ENCODE measurements around the gene RHOBTB1.
"Not testable (repeated sequence)": the region's sequence is repeated elsewhere in the genome, so short reads cannot be mapped to it uniquely, and the experiment has no call there.

RHOBTB1 gene

DNA sequence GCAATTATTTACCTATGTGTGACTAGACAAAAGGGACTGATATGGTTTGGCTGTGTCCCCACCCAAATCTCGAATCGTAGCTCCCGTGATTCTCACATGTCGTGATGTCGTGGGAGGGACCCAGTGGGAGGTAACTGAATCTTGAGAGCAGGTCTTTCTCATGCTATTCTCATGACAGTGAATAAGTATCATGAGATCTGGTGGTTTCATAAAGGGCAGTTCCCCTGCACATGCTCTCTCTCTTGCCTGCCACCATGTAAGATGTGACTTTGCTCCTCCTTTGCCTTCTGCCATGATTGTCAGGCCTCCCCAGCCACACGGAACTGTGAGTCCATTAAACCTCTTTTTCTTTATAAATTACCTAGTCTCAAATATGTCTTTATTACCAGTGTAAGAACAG, 37.2 kb downstream of the RHOBTB1 start:
- DNase-seq (ENCODE audit: low read depth in 2 of 2), result not testable (repeated sequence)

DNA sequence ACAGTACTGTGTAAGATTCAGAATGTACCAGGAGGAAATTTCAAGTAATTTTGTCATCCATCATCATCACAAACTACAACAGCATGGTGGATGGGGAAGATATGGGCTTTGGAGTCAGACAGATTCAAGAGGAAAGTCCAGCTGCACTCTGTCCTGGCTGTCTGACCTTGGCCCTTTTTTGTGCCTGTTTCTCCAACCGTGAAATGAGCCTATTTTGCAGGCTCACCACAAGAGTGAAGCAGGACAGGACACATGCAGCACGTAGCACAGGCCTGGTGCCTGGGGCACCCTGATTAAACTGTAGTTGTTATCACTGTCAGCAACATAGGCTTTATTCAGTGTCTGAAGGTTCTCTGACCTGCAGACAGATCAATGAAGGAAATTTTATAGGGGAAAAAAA, 37.6 kb downstream of the RHOBTB1 start:
- no peak for DNase-seq (ENCODE audit: low read depth in 2 of 2)

DNA sequence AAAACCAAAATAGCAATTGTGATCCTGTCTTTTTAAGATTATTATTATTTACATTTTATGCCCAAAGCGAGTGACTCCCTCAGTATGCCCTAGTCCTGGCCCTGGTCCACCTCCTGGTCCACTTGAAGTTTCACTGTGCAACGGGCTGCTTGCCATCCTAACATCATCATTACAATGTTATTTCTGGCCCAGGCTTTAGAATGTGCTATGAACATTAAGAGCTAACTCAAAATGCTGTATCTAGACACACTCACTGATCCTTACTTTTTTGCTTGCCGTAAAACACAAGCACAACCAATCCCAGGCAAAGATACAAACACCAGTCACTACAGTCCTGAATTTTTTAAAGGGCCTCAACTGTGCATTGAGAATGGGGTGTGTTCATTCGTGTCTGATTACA, 38.4 kb downstream of the RHOBTB1 start:
- DNase-seq (ENCODE audit: low read depth in 2 of 2), result no peak

DNA sequence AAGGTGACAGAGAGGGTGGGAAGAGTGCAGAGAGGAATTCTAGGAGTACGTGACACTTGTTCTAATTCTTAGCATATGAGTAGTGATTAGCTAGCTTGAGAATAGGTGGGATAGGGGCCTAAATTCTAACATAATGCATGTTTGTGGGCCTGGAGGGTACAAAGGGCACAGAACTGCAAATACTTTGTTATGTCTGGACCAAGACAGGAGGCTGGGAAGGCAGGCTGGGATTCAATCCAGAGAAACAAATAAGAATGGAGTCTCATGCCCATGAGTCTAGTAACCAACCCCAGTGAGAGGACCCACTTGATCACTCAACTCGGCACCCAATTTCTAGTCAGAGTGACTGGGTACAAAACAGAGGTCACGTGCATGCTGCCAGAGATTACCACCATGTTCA, 40.9 kb downstream of the RHOBTB1 start:
- DNase-seq (ENCODE audit: low read depth in 2 of 2), result no peak

DNA sequence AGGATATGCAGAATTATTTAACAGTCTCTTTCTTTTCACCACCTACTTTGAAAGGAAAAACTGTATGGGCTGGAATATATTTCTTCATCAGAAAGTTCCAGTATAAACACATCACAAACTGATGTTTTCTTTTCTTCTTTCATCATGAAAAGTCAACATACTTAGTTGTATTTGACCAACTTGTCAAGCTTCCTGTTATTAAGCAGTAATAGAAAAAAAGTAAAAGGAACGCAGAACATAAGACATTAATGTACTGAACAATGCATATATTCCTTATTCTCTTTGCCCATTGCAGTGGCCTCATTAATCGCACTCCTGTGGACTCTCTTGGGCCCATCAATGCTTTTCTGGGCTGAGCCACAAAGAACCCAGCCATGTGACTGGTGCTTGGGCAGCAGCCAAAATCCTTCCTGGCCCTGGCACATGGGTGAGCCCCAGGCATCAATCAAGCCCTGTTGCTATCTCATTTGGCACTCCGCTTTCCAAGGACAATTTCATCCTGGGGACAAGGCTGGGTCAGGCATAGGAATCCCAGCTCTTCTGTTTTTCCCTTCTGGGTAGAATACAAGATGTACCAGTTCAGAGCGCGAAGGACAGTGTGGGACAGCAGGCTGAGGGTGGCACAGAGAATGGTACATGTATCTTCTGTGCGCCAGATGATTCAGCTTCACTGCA, 42.3 kb downstream of the RHOBTB1 start:
- no peak for DNase-seq (ENCODE audit: low read depth in 2 of 2)

DNA sequence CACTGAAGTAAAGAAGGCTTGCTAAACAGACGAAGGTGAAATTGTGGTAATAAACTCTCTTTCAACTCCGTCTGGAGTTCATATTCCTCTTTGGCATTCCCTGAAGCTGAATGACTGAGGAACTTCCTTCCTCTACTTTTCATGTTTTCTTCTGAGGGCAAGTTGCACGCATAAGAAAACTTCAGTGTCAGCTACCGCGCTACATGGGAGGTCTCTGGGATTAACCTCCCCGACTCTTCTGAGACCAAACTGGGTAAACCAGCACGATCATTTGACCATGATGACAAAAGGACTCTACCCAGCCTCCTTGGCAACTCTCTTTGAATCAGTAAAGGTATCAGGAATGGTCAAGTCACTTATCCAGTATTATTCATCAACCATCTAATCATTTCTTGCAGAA, 44.7 kb downstream of the RHOBTB1 start:
- DNase-seq (ENCODE audit: low read depth in 2 of 2), result no peak

DNA sequence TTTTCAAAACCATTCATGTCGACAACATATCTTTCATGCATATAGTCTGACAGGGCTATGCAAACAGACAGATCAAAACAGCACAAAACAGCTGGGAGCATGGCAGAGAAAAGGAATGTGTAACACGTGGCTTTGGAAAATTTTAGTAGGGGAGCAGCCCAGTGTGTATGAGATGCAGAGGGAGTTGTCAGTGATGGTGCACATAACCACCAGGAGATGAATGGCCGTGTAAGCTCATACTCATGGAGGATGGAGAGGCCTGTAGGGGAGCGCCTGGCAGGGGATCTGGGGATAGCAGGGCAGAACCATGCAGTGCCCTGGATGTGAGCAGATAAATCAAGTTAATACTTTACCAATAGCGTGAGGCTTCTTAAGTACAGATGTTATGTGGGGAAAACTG, 45.7 kb downstream of the RHOBTB1 start:
- DNase-seq (ENCODE audit: low read depth in 2 of 2), result no peak

DNA sequence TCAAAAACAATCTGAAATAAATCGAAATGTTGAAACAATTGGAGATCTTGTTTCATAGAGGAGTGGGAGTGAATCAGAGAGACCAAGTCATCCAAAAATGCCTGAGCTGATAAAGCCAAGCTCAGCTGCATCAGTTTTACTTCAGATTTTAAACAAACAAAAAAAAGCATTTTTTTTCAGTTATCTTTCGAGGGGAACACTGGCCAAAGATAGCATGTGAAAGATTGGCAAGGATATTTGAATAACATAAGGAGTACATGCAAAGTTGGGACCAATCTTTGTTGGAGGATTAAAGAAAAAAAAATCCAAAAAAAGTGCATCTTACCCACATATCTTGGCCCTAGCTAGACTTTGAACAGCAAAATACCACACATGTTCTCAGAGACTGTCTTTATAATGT, 47.2 kb downstream of the RHOBTB1 start:
- no peak for DNase-seq (ENCODE audit: low read depth in 2 of 2)

DNA sequence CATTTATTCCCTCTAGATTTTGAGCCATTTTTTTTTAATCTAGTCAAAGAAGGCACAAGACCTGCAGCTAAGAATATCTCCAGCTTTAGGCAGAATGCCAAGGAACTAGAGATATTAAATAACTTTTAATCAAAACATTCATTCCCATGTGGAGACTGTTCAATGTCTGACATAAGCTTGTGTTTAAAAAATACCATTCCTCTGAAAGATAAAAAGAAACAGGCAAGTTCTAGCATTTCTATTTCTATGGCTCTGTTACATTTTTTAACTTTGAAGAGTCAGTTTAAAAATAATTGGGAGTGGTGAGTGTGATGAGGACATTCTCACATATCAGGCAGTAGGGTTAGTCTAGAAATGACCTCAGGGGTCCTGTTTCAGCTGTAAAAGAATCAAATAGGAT, 48.0 kb downstream of the RHOBTB1 start:
- DNase-seq (ENCODE audit: low read depth in 2 of 2), result no peak

DNA sequence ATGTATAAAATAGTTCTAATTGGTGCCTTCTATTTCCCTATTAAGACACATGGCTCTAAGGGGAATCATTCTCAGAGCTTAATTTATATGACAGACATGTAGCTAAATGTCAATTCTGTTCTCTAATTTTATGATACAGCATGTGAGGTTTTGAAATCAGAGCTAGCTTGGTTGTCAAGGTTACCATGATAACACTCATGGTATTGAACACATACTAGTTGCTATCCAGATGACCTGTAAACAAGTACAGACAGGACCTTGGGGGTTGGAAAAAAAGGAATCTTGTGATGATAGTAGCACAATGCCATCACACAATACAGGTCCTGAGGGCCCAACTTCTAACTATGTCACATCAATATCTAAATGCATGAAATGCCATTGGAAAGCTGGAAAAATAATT, 49.2 kb downstream of the RHOBTB1 start:
- no peak for DNase-seq (ENCODE audit: low read depth in 2 of 2)

DNA sequence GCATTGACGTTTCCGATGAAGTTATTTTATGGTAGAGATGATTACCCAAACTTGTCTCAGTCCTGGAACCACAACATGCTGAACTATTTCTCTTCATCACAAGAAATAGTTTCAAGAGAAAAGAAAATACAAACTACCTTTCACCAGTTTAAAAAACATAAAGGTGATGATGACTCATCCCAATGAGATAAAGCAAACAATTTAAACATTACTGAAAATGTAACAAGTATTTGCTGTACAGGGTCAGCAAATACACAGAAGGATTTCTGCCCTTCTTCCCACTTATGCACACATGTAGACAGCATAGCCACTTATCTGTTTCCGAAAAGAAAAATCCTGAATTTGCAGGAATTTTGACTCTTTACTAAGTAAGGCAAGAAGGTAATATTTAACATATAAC, 50.8 kb downstream of the RHOBTB1 start:
- DNase-seq (ENCODE audit: low read depth in 2 of 2), result no peak

DNA sequence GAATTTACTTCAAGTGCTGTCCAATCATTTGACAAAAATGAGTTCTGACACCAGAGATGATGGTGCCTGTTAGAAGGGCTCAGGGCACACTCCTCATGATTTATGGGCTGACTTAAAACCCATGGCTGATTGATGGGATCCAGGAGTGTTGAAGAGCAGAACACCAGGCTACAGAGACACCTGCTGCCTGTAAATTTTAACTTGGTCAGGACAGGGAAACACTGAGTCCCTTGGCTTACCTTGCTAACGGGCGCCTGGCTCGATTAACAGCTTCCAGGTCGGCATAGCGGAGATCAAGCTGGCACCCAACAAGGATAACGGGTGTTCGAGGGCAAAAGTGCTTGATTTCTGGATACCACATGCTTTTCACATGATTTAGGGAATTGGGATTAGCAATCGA, 51.4 kb downstream of the RHOBTB1 start:
- no peak for DNase-seq (ENCODE audit: low read depth in 2 of 2)

DNA sequence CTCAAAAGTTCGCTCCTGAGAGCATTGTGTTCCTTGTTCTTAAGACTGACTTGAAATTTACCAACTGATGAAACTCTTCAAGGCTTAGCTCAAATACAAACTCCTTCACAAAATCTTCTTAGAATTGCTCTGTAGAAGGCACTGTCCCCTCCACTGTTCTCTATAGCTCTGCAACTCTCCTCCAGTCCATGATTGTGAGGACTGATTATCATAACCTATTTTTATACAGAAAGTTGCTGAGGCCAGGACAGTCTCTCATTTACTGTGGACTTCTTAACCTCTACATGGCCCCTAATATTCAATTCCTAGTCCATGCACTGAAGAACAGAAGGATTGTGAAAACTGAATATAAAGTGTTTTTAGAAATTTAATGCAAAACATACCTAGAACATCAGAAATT, 53.2 kb downstream of the RHOBTB1 start:
- DNase-seq (ENCODE audit: low read depth in 2 of 2), result no peak

DNA sequence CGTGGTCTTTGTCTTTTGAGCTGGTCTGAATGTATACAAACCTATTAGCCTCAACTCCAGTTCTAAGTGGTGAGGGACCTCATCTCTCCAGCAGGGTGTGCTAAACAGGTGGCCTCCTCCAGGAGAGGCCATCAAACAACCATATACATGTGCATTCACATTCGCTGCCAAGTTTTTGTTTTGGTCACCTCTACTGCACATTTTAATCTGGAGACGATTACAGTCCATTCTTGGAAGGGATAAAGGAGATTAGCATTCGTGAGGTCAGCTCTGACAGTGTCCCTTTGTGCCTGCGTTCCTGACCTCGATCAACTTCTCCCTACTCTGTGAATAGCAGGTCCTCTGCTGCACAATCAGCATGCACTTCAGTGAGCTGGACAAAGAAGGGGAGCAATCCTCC, 60.8 kb downstream of the RHOBTB1 start:
- DNase-seq (ENCODE audit: low read depth in 2 of 2), result no peak

DNA sequence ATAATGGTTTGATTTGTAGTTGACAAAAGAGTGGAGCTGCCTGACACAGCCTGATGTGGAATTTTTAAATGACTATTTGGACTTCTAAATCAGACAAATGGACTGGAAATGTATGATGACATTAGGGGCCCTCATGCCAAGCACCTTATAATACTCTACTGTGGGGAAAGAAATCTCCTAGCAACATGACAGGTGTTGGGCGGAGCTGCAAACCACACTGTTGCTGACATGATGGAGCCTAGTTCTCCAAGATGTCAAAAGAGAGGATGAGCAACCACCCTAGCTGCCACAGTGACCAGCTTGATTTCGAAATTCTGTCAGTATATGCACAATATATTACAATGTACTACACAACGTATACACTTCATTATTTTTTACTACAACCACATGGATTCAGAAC, 65.8 kb downstream of the RHOBTB1 start:
- DNase-seq (ENCODE audit: low read depth in 2 of 2), result no peak

DNA sequence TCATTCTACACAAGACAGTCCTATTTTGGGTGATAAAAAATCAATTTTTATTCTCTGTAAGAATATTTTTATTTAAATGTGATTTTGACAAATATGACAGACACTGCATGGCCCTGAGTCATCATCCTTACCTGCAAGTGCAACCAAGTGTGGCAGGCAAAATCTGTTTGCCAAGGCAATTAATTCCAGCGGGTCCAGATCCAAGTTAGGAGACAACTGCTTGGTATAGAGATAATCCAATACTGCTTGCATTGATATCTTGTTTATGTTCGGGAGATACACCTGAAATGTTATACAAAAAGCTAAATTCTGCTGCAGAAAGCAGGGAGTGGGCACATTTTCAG, 66.2 kb downstream of the RHOBTB1 start:
- DNase-seq (ENCODE audit: low read depth in 2 of 2), result no peak

DNA sequence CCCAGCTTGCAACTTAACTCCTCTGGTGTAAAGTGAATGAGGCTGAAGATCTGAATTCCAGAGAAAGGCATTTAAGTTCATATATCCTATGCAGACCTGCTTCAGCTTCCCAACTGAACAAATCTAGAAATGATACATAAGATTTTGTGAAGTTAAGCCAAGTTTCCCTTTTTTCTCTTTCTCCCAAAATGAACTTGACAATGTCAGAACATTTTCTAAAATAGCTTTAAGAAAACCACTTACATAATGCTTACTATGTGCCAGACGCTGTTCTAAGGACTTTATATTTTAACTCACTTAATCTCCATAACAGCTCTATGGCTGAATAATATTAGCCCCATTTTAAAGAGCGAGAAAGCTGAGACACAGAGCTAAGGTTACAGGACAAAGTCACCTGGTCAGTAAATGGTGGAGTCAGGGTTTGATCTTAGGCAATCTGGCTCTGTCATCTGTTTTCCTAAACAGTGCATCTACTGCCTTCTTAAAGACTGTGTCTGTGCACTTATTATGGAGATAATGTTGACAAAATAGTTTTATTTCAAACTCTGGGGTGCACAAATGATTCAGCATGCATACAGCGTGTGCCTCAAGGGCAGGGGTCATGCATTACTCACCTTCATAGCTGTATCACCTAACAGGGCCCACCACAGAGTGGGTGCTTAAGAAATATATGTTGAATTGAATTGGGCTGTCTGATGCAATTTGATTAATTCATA, 66.8 kb downstream of the RHOBTB1 start:
- no peak for DNase-seq (ENCODE audit: low read depth in 2 of 2)

DNA sequence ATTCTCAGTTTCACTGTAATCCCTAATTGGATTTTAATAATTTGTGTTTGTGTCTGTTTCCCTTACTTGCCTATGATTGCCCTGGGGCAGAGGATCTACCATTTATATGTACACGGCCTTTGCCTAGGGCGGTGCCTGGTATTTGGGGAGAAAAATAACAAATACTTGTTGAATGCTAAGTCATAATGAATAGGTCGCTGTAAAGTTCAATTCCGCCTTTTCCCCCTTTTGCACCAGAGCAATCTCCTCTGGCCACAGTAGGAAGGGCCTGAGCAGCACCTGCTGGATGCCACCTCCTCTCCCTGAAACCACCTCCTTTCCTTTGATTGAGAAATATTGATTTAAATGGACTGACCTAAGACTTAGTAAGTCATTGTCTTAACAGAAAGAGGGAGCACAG, 70.2 kb downstream of the RHOBTB1 start:
- no peak for DNase-seq (ENCODE audit: low read depth in 2 of 2)

DNA sequence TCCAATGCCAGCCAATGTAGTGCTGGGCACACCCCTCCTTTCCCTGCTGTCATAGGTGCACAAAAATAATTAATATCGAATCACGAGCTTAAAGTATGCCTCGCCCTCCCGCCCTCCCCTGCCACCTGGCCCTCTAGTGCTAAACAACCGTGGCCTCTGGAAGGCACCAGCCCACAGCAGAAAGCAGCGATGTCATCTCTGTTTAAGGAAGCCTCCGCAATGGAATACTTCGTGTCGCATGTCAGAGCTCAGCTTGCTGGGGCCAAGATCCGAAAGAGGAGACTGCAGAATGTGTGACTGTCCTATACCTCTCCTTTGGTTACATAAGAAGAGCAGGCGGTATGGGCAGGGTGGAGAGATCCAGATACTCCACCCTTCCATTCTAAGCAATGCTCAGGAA, 71.5 kb downstream of the RHOBTB1 start:
- no peak for DNase-seq (ENCODE audit: low read depth in 2 of 2)

DNA sequence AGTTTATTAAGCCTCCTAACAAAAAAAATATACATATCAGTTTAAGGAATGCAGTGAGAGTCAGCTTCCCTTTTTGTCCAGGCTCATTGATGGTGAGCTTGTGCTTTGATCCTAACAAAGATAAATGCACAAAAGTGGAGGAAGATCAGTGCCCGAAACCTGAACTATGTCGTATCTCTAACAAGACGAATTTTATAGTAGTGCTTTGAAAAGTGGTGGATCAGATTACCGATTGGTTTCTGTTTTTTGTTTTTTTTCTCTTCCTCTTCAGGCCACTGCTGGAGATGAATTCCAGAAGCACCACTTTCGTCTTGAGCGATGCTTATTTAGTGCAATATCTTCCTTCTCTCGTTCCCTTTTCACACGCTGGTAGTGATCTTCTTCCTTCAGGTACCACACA, 72.8 kb downstream of the RHOBTB1 start:
- no peak for DNase-seq (ENCODE audit: low read depth in 2 of 2)

DNA sequence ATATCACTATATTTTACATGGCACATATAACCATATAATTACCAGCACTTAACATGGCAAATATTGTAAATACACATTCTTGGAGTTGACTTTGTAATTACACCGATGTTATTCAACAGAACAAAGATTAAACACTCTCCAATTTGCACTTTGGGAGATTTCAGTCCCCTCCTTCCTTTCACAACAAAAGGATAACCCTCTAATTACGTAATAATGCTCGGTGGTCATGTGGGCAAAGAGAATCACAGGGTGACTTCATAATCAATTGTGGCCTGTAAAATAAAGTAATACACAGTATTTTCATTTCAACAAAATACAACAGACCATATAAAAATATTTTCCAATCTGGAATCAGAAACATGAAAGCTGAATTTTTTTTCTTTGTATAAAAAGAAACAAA, 73.2 kb downstream of the RHOBTB1 start:
- DNase-seq (ENCODE audit: low read depth in 2 of 2), result no peak

DNA sequence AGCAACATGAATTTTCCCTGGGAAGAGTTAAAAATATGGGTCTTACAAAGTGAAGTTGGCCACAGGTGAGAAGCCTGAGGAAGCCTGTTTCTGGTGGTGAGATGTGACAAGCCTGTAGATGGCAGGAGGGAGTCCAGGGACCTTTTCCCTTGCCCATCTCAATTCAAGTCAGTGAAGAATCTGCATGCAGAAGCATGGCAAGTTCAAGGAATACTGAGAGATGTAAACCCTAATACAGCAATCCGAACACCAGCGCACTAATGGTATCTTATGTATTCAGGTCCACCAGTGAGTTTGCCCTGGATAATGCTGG, 73.6 kb downstream of the RHOBTB1 start:
- DNase-seq (ENCODE audit: low read depth in 2 of 2), result no peak

DNA sequence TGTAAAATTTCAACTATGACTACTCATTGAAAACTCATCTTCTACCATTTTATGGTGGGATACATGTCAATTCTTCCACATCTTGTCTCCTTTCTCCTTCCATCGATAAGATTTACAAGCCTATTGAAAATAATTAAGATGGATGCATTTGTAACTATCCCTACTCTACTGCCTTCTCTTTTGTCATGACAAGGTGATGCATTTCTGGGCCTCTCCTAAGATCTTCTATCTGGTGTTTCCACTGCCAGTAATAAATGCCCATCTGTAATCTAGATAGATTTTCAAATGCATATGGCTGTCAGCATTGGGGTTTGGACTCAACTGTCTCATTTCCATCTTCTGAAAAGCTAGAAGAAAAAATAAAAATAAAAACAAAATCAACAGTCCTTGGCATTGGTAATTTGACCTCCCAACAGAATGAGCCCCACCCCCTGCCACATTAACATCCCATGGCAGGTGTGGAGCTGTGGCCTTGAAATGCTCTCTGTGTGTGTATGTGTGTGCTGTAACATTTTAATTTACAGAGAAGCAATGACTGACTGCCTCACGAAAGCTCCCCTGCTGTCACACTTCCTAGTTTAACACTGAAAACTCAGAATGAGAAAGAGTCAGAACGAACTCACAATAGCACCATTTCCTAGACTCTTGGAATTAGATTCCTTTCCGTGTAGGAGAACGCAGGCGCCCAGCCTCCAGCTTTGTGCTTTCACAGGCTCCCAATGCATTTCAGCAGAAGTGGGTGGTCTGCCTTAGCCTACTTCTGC, 74.2 kb downstream of the RHOBTB1 start:
- DNase-seq (ENCODE audit: low read depth in 2 of 2), result no peak
